Left ventricle myocardium inferior (tissue), 1 donor: ENCODE results near the gene ZNF438. TPM values are rescaled to one million over a fixed set of nuclear protein-coding genes. Genes with fewer than 3 reads are reported as not detected.
A peak's percentile ranks its signal among the peaks of the same experiment; 100 is the strongest.

Source experiments
- DNase-seq: peaks from one replicate; pipeline ENCODE4 v3.0.0-alpha.2; 2020
- H3K27ac ChIP-seq: fragments of 200-600 bp; replicated peaks from 2 replicates; pipeline ENCODE4 v1.8.0; 2021
- H3K27me3 ChIP-seq: fragments of 200-600 bp; 2 replicates; pipeline ENCODE4 v1.8.0; 2021; ENCODE audit warnings: low read depth
- H3K36me3 ChIP-seq: fragments of 200-600 bp; 2 replicates; pipeline ENCODE4 v1.8.0; 2021
- H3K4me1 ChIP-seq: fragments of 200-600 bp; 2 replicates; pipeline ENCODE4 v1.8.0; 2021
- H3K4me3 ChIP-seq: fragments of 200-600 bp; 2 replicates; pipeline ENCODE4 v1.8.0; 2021; ENCODE audit warnings: mild to moderate bottlenecking, moderate library complexity
- H3K9me3 ChIP-seq: fragments of 200-600 bp; replicated peaks from 2 replicates; pipeline ENCODE4 v1.8.0; 2021
- intact Hi-C: fragments of 100-400 bp; cut with micrococcal nuclease; formaldehyde crosslinking; loops from one replicate; pipeline ENCODE4 v1.11.0; 2022
- total RNA-seq: library from RNA; stranded (reverse); fragmentation: NEBNext Ultra II Directional; extraction: Animal tissue kit (Norgen Biotek cat#: 25700); gene quantifications from one replicate; pipeline ENCODE4 v1.2.1, GENCODE V29; 2021
- TF ChIP-seq, protein P1 (sequence below): fragments of 200-600 bp; IDR thresholded peaks from 2 replicates; pipeline ENCODE4 v1.8.0; 2021; ENCODE audit warnings: antibody characterized with exemption, mild to moderate bottlenecking, borderline replicate concordance
- donor health status: DM: no; HTN: yes; CAD: no; lungs with severe emphysema.

The ZNF438 gene
- total RNA-seq, 1 donor from 2014 or later: 13.2 TPM

- DNase-seq: no peak
- H3K36me3 ChIP-seq: no peaks in the 10 kb centered on the region
- H3K4me1 ChIP-seq: peaks cover 65% of the 10 kb centered on the region
- TF ChIP-seq, protein P1, sequence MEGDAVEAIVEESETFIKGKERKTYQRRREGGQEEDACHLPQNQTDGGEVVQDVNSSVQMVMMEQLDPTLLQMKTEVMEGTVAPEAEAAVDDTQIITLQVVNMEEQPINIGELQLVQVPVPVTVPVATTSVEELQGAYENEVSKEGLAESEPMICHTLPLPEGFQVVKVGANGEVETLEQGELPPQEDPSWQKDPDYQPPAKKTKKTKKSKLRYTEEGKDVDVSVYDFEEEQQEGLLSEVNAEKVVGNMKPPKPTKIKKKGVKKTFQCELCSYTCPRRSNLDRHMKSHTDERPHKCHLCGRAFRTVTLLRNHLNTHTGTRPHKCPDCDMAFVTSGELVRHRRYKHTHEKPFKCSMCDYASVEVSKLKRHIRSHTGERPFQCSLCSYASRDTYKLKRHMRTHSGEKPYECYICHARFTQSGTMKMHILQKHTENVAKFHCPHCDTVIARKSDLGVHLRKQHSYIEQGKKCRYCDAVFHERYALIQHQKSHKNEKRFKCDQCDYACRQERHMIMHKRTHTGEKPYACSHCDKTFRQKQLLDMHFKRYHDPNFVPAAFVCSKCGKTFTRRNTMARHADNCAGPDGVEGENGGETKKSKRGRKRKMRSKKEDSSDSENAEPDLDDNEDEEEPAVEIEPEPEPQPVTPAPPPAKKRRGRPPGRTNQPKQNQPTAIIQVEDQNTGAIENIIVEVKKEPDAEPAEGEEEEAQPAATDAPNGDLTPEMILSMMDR: no peak
- peak overlapping the region; percentile 57 for H3K27ac ChIP-seq
- no peak overlapping the region for H3K4me3 ChIP-seq
- peaks cover 12% of the 10 kb centered on the region for H3K9me3 ChIP-seq
- intact Hi-C loops: no loop called here
- no peaks in the 10 kb centered on the region for H3K27me3 ChIP-seq
Observed at GRCh38 chr10:30993155-30993554, 38.5 kb downstream of the ZNF438 start.

- TF ChIP-seq, protein P1: no peak
- no peak for DNase-seq
- Histone ChIP-seq H3K4me3 (no peak overlapping the region), H3K27ac (peak overlapping the region; percentile 57), H3K27me3 (no peaks in the 10 kb centered on the region), H3K9me3 (peaks cover 12% of the 10 kb centered on the region), H3K36me3 (no peaks in the 10 kb centered on the region), H3K4me1 (peaks cover 66% of the 10 kb centered on the region)
- intact Hi-C loops: no loop called here
Observed at GRCh38 chr10:30992681-30993080, 39.0 kb downstream of the ZNF438 start.

GRCh38 chr10:30991647-30992011 is 40.0 kb downstream of the ZNF438 start:
- H3K27ac ChIP-seq: peak overlapping the region; percentile 57
- H3K36me3 ChIP-seq: no peaks in the 10 kb centered on the region
- no peaks in the 10 kb centered on the region for H3K27me3 ChIP-seq
- peaks cover 12% of the 10 kb centered on the region for H3K9me3 ChIP-seq
- intact Hi-C loops: no loop called here
- no peak for DNase-seq
- no peak overlapping the region for H3K4me3 ChIP-seq
- peaks cover 71% of the 10 kb centered on the region for H3K4me1 ChIP-seq
- TF ChIP-seq, protein P1: no peak

GRCh38 chr10:30990971-30991646 is 40.6 kb downstream of the ZNF438 start:
- Histone ChIP-seq H3K27ac (peak overlapping the region; percentile 57), H3K4me1 (peaks cover 72% of the 10 kb centered on the region), H3K27me3 (no peaks in the 10 kb centered on the region), H3K4me3 (no peak overlapping the region), H3K36me3 (no peaks in the 10 kb centered on the region), H3K9me3 (peaks cover 12% of the 10 kb centered on the region)
- intact Hi-C loops: no loop called here
- TF ChIP-seq, protein P1: no peak
- no peak for DNase-seq

DNA sequence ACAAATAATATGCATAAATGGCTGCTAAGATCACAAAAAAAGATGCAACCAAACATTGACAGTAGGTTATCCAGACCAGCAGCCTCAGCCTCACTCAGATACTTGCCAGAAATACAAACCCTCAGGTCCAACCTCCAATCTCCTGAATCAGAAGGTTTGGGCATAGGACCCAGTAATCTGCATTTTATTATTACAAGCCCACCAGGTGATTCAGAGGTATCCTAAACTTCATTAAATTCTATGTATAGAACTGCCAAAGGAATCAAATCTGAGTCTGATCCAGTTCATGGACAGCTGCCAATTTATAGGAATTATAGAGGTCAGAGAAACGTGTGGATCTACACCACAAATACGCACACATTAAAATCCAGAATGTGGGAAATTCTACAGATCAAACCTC is 41.3 kb downstream of the ZNF438 start:
- H3K27me3 ChIP-seq: no peaks in the 10 kb centered on the region
- peaks cover 79% of the 10 kb centered on the region for H3K4me1 ChIP-seq
- TF ChIP-seq, protein P1: no peak
- peak overlapping the region; percentile 86 for H3K27ac ChIP-seq
- no peak for DNase-seq
- intact Hi-C loops: no loop called here
- peaks cover 13% of the 10 kb centered on the region for H3K9me3 ChIP-seq
- no peaks in the 10 kb centered on the region for H3K36me3 ChIP-seq
- H3K4me3 ChIP-seq: no peak overlapping the region
